Measurements from ENCODE around the gene HPCAL1. TPM values are rescaled to one million over a fixed set of nuclear protein-coding genes. Genes with fewer than 3 reads are reported as not detected.

Gene HPCAL1
- total and polyA plus RNA-seq, 10 of the 15 experiments (the other 5 are each of a cell fraction or from before 2014, with no cell fraction given), result 0.40 to 12.8 (median 7.9) TPM

DNA sequence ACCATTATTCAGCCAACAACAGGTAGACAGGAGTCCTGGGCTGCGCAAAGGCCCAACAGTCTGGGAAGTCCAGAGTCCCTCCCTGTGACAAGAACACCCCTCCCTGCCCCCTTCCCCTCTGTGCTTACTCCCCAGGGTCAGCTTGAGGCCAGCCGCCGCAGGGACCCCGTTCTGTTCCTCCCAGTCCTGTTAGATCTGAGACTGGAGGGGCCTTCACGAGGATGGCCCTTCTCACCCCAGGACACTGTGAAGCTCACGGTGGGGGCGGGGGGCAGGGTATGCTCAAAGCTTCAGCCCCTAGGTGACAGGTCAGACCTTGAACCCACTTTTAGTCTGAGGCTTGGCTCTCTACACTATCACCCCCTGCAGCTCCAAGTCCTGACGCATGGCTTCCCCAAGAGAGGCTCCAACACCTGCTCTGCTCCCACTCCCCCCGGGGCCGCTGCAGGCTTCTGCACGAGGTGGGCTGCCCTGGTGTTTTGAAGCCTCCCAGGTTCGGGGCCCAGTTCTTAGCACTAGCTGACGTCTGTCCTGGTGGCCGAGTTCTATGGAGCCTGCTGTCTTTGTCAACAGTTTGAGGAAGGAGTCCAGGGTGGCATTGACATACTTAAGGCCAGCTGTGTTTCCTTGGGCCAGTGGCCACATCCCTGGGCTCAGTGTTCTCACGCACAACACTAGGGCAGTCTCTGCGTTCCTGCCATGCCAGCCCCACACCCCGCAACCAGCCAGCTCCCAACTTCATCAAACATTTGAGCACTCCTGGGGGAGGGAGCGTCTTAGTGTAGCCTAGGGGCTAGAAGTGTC lies 37.2 kb upstream of the HPCAL1 start:
- FAIRE-seq, result no peak
- intact Hi-C loops (cut with micrococcal nuclease; ENCODE audit: unreplicated experiment), result no loop called here
- H3K27me3 ChIP-seq (replicated peaks in 1 of 2; ENCODE audit: control insufficient read depth in 2 of 2, insufficient read depth in 2 of 2, low read length in 1 of 2), result peaks cover 0 to 3% of the 10 kb centered on the region in 2 experiments; a peak in 2 of 4 replicates
- no peak overlapping the region for H3K27ac ChIP-seq (ENCODE audit: control insufficient read depth, insufficient read depth)
- no peak overlapping the region for H3K9ac ChIP-seq (ENCODE audit: control insufficient read depth, insufficient read depth, low read length)
- H2AFZ ChIP-seq (ENCODE audit: control insufficient read depth, low read depth, low read length), result no peak overlapping the region
- POLR2A ChIA-PET, result interaction anchor here (0.6 kb wide), 1 partner anchor 12 kb away, joined by 4 read pairs; no protein-coding TSS in a partner anchor
- CTCF ChIA-PET, result interaction anchor here (1.2 to 3.1 kb wide), 2 partner anchors 126 to 143 kb away, joined by 3 to 19 read pairs; no protein-coding TSS in a partner anchor
- H4K20me1 ChIP-seq (ENCODE audit: control insufficient read depth, insufficient read depth), result no peaks in the 10 kb centered on the region
- ATAC-seq, result no peak
- no peak overlapping the region for H3K4me2 ChIP-seq (ENCODE audit: control insufficient read depth, insufficient read depth)
- no peak for DNase-seq (ENCODE audit: low read depth, low spot score)
- H3K36me3 ChIP-seq (ENCODE audit: control insufficient read depth in 2 of 2, insufficient read depth in 2 of 2, low read length in 1 of 2), result no peaks in the 10 kb centered on the region
- H3K9me3 ChIP-seq (replicated peaks; ENCODE audit: control insufficient read depth, insufficient read depth, low read length), result no peaks in the 10 kb centered on the region
- BruUV-seq (replicated peaks), result no TSS peak
- 46% methylated on average over 18 of the region's 18 CpGs for WGBS (ENCODE audit: insufficient coverage, insufficient replicate concordance, low lambda C conversion rate, missing lambda C conversion rate)
- RAD21 ChIA-PET (ENCODE audit: unreplicated experiment), result interaction anchor here (0.7 to 3.5 kb wide), 2 partner anchors 137 to 143 kb away, joined by 3 to 19 read pairs; no protein-coding TSS in a partner anchor
- no peaks in the 10 kb centered on the region for H3K79me2 ChIP-seq (ENCODE audit: control insufficient read depth, insufficient read depth, low read length)
- in situ Hi-C loops (cut with MboI), result no loop called here
- SMC1A ChIA-PET (ENCODE audit: uncharacterized antibody, unreplicated experiment), result interaction anchor here (1.4 kb wide), 1 partner anchor 143 kb away, joined by 6 read pairs; no protein-coding TSS in a partner anchor
- no peak overlapping the region for H3K4me3 ChIP-seq
- H3K4me1 ChIP-seq (ENCODE audit: control insufficient read depth, insufficient read depth, low read length), result no peaks in the 10 kb centered on the region
- TF ChIP-seq TBL1XR1 (IDR thresholded peaks at IDR 0.05; ENCODE audit: low read depth, low read length) (no peak), MTA2 (IDR thresholded peaks at IDR 0.05; ENCODE audit: low read depth) (no peak), YBX1 (IDR thresholded peaks at IDR 0.05) (no peak), TAF1 (IDR thresholded peaks at IDR 0.05; ENCODE audit: borderline replicate concordance, low read depth, low read length) (no peak), DPF2 (IDR thresholded peaks at IDR 0.05) (no peak), MTA3 (IDR thresholded peaks at IDR 0.05; ENCODE audit: borderline replicate concordance, low read length) (no peak), SPI1 (IDR thresholded peaks at IDR 0.05; ENCODE audit: borderline replicate concordance, insufficient read depth, low read depth, low read length) (no peak), ZSCAN29 (IDR thresholded peaks at IDR 0.05) (no peak), NRF1 (conservative IDR thresholded peaks at IDR 0.05; ENCODE audit: low read depth, low read length) (no peak), SMARCA5 (IDR thresholded peaks at IDR 0.05) (no peak)
- TF ChIP-seq, protein P1, sequence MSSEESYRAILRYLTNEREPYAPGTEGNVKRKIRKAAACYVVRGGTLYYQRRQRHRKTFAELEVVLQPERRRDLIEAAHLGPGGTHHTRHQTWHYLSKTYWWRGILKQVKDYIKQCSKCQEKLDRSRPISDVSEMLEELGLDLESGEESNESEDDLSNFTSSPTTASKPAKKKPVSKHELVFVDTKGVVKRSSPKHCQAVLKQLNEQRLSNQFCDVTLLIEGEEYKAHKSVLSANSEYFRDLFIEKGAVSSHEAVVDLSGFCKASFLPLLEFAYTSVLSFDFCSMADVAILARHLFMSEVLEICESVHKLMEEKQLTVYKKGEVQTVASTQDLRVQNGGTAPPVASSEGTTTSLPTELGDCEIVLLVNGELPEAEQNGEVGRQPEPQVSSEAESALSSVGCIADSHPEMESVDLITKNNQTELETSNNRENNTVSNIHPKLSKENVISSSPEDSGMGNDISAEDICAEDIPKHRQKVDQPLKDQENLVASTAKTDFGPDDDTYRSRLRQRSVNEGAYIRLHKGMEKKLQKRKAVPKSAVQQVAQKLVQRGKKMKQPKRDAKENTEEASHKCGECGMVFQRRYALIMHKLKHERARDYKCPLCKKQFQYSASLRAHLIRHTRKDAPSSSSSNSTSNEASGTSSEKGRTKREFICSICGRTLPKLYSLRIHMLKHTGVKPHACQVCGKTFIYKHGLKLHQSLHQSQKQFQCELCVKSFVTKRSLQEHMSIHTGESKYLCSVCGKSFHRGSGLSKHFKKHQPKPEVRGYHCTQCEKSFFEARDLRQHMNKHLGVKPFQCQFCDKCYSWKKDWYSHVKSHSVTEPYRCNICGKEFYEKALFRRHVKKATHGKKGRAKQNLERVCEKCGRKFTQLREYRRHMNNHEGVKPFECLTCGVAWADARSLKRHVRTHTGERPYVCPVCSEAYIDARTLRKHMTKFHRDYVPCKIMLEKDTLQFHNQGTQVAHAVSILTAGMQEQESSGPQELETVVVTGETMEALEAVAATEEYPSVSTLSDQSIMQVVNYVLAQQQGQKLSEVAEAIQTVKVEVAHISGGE (CRISPR knock-in tag; IDR thresholded peaks at IDR 0.05), result no peak
- TF ChIP-seq, protein P2, sequence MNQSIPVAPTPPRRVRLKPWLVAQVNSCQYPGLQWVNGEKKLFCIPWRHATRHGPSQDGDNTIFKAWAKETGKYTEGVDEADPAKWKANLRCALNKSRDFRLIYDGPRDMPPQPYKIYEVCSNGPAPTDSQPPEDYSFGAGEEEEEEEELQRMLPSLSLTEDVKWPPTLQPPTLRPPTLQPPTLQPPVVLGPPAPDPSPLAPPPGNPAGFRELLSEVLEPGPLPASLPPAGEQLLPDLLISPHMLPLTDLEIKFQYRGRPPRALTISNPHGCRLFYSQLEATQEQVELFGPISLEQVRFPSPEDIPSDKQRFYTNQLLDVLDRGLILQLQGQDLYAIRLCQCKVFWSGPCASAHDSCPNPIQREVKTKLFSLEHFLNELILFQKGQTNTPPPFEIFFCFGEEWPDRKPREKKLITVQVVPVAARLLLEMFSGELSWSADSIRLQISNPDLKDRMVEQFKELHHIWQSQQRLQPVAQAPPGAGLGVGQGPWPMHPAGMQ (IDR thresholded peaks at IDR 0.05; ENCODE audit: borderline replicate concordance), result no peak
- TF ChIP-seq, protein P3, sequence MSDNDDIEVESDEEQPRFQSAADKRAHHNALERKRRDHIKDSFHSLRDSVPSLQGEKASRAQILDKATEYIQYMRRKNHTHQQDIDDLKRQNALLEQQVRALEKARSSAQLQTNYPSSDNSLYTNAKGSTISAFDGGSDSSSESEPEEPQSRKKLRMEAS (IDR thresholded peaks at IDR 0.05; ENCODE audit: low read depth, low read length), result no peak
- TF ChIP-seq, protein P4, sequence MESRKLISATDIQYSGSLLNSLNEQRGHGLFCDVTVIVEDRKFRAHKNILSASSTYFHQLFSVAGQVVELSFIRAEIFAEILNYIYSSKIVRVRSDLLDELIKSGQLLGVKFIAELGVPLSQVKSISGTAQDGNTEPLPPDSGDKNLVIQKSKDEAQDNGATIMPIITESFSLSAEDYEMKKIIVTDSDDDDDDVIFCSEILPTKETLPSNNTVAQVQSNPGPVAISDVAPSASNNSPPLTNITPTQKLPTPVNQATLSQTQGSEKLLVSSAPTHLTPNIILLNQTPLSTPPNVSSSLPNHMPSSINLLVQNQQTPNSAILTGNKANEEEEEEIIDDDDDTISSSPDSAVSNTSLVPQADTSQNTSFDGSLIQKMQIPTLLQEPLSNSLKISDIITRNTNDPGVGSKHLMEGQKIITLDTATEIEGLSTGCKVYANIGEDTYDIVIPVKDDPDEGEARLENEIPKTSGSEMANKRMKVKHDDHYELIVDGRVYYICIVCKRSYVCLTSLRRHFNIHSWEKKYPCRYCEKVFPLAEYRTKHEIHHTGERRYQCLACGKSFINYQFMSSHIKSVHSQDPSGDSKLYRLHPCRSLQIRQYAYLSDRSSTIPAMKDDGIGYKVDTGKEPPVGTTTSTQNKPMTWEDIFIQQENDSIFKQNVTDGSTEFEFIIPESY (IDR thresholded peaks at IDR 0.05), result no peak
